Measurements from ENCODE around the gene ZNF71.

DNA sequence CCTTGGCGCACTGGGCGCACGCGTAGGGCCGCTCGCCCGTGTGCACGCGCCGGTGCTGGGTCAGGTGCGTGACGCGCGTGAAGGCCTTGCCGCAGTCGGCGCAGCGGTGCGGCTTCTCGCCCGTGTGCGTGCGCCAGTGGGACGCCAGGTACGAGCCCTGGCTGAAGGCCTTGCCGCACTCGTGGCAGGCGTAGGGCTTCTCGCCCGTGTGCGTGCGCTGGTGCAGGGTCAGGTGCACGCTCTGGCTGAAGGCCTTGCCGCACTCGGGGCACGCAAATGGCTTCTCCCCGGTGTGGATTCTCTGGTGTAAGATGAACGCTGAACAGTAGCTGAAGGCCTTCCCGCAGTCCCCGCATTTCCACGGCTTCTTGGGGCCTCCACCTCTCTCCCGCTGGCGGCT lies 69.4 kb downstream of the ZNF71 start:
- TF ChIP-seq, protein P1, sequence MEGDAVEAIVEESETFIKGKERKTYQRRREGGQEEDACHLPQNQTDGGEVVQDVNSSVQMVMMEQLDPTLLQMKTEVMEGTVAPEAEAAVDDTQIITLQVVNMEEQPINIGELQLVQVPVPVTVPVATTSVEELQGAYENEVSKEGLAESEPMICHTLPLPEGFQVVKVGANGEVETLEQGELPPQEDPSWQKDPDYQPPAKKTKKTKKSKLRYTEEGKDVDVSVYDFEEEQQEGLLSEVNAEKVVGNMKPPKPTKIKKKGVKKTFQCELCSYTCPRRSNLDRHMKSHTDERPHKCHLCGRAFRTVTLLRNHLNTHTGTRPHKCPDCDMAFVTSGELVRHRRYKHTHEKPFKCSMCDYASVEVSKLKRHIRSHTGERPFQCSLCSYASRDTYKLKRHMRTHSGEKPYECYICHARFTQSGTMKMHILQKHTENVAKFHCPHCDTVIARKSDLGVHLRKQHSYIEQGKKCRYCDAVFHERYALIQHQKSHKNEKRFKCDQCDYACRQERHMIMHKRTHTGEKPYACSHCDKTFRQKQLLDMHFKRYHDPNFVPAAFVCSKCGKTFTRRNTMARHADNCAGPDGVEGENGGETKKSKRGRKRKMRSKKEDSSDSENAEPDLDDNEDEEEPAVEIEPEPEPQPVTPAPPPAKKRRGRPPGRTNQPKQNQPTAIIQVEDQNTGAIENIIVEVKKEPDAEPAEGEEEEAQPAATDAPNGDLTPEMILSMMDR (conservative IDR thresholded peaks at IDR 0.05; ENCODE audit: low read depth, low read length): no peak
- TF ChIP-seq EZH2 (IDR thresholded peaks at IDR 0.05; ENCODE audit: borderline replicate concordance, low read depth, low read length, poor library complexity, severe bottlenecking): no peak

Data from A673 (cell line).